HG03469 (cell line): ENCODE results near the gene ESRRA.

Source experiments
- ATAC-seq: cut with Tn5 transposase; IDR thresholded peaks from one replicate; pipeline ENCODE4 v1.9.1; 2021; ENCODE audit warnings: mild to moderate bottlenecking, moderate library complexity, moderate number of reproducible peaks; ENCODE audit not compliant: unreplicated experiment

ESRRA gene

DNA sequence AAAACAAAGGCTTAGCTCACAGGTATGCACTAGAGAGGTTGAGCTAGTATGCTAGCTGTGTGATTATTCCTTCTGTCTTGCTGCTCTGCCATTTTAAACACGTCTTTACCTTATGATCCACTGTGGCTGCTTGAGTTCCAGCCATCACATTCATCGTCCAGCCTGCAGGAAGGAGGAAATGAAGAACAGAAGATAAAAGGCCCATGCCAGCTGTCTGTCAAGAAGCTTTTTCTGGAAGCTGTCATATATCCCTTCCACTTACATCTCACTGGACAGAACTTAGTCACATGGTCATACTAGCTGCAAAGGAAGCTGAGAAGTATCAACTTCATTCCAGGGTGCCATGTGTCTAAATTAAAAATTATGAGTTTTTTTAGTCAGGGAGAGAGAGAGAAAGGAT, 22.1 kb downstream of the ESRRA start:
- no peak for ATAC-seq

DNA sequence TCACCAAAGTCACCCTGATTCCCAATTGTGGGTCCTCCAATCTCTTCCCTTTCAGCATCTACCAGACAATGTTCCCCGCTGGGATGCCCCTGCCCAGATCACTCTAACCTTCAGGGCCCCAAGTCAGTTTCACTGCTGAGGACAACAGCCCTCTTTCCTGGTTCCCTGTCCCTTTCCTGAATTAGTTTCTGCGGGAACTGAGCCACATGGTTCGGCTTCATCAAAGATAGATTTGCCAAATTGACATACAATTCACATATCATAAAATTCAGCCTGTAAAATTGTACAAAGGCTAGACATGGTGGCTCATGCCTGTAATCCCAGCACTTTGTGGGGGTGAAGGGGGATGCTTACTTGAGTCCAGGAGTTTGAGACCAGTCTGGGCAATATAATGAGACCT, 22.7 kb downstream of the ESRRA start:
- ATAC-seq: no peak

DNA sequence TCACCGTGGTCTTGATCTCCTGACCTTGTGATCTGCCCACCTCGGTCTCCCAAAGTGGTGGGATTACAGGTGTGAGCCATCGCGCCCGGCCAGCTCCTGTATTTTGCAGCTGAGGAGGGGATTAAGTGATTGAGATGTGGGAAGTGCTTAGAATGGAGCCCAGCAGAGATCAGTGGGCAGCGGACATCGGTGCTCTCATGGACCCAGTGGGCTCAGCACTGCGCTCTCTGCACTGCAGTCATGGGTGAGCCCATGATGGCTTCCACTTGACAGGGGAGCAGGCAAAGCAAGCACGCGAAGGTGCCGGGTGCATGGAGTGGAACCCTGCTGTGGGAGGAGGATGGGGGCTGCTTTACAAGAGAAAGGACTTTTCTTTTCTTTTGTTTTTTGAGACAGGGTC, 25.6 kb downstream of the ESRRA start:
- no peak for ATAC-seq

DNA sequence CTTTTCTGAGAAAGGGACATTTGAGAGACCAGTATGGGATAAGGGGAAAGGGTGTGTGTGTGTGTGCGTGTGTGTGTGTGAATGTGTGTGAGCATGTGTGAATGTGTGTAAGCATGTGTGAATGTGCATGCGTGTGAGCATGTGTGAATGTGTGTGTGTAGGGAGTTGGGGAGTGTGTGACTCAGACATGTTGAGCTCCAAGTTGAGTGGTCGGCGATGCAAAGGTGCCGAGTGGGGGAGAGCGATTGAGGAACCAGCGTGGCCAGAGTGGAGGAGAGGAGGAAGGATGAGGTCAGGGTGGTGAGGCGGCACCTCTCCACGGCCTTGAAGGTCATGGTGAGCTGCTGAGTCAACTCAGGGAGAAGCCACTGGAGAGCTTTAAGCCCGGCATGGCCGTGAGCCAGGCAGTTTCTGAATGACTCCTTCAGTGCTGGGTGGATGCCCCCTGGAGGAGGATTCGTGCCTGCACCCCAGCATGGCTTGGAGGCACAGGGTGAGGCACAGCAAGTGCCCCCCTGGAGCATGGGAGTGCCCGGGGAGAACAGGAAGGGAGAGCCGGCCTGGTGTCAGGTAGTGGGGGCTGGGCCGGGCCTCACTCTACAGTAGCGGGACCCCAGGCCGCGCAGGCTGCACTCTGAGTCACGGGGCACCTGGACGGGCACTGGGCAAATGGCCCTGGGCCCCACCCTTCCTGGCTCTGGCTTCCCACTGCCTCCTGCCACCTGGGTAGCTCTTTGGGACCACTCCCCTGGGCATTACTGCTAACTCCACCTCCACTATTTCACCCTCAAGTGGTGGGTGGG, 26.4 kb downstream of the ESRRA start:
- ATAC-seq: no peak

DNA sequence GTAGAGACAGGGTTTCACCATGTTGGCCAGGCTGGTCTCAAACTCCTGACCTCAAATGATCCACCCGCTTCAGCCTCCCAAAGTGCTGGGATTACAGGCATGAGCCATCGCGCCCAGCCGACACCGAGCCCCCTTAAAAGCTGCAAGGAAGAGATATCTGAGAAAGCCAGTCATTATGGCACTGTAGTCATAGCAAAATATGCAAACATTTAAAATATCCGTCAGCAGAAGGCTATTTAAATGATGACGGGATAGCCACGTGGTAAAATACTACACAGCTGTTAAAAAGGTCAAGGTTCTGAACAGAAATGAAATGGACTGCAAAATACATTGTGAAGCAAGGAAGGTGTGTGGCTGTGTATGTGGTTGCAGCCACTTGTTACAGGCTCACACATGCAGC, 28.2 kb downstream of the ESRRA start:
- no peak for ATAC-seq

DNA sequence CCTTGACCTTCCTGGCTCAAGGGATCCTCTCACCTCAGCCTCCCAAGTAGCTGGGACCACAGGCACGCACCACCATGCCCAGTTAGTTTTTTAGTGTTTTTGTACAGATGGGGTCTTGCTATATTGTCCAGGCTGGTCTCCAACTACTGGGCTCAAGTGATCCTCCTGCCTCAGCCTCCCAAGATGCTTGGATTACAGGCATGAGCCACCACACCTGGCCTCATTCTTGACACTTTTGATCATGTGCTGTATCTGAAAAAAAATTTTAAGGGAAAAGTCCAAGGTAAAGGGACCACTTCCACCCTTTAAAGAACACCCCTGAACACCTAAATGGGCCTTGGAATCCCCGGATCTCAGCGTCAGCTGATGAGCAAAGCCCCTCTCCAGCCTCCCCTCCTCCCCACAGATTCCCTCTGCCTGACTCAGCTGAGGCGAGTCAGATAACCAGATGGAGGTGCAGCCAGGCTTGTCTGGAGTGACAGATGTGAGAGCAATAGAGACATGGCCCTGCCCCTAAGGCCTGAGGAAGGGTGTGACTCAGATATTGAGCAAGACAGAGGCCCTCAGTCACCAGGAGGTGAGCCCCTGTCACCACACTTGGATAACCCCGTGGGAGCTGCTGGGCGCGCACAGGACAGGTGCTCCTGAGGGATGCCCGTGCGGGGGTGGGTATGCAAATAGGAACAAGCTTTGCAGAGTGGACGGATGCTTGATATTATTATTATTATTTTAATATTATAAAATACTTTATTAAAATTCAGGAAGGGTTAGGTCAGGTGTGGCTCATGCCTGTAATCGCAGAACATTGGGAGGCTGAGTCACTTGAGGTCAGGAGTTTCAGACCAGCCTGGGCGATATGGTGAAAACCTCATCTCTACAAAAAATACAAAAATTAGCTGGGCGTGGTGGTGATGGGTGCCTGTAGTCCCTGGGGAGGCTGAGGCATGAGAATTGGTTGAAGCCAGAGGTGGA, 29.7 kb downstream of the ESRRA start:
- ATAC-seq: peak; percentile 59

DNA sequence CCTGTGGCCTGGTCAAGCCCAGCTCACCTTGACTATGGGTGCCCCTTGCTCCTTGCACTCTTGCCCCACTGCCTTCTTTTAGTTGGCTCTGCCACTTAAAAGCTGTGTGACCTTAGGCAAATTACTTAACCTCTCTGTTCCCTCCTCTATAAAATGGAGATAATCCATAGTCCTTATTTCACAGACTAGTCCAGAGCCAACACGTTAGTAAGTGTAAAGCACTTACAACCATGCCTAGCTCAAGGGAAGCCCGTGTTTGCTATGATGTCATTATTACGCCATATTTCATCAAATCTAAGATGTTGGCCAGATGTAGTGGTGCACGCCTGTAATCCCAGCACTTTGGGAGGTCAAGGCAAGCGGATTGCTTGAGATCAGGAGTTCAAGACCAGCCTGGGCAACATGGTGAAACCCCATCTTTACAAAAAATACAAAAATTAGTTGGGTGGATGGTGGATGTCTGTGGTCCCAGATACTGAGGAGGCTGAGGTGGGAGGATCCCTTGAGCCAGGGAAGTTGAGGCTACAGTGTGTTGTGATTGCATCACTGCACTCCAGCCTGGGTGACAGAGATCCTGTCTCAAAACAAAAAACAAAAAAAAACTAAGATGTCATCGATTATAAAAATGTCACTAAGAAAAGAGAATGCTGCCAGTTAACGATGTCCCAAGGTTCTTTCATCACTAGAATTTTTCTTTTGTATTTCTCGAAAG, 32.4 kb downstream of the ESRRA start:
- ATAC-seq: no peak

DNA sequence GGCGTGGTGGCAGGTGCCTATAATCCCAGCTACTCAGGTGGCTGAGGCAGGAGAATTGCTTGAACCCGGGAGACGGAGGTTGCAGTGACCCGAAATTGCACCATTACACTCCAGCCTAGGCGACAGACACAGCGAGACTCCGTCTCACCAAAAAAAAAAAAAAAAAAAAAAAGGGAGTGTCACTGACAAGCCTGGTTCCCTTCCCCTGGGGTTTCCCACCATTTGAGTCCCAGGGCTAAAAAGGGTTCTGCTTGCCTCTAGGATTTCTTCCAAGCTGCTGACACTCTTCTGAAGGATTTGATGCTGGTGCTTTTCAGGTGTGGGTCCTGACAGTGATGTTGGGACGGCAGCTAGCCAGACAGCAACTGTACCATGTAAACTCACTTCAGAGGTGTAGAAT, 33.4 kb downstream of the ESRRA start:
- no peak for ATAC-seq

DNA sequence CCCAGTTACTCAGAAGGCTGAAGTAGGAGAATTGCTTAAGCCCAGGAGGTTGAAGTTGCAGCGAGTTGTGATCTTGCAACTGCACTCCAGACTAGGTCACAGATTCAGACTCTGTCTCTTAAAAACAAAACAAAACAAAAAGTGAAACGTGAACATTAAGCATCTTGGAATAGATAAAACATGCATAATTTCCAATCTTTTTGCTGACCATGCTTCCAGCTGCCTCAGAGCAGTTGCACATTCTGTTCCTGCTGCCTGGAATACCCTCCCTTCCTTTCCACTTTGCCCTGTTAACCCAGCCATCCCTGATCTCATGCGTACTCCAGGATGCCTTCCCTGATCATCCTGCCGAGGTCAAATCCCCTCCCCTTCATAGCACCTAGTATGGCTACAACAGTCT, 34.0 kb downstream of the ESRRA start:
- no peak for ATAC-seq

DNA sequence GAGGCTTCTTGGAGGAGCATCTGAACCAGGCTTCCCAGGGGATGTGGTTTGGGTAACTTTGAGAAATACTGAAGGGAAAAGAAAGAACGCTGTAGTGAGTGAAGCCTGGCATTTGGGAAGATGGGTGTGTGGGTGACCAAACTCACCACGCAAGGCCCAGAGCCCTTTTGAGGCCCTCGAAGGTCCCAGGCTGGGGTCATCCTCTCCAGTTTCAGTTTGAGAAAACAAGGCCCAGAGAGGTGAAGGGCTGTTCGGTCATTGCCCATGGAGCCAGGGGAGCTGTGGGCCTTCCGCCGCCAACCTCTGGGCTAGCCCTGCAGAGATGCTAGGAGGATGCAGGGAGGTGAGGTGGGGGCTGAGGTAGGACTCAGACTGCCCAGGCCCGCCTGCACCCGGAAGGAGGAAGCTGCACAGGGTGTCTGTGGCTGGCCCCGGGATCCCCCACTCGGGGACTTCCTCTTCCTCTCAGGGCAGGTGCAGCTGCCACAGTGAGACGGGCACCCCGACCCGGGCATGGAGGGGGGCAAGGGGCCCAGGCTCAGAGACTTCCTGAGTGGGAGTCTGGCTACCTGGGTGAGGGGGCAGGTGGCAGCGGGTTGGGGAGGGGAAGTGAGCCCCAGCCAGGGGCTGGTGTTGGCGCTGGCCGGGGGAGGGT, 34.6 kb downstream of the ESRRA start, which contains the start of gene CCDC88B:
Gene CCDC88B, plus strand, starts transcription at position 451 of the 655 bp plus-strand sequence. Its CDS starts 63 bp downstream, at position 514.
- peak; percentile 38 for ATAC-seq

DNA sequence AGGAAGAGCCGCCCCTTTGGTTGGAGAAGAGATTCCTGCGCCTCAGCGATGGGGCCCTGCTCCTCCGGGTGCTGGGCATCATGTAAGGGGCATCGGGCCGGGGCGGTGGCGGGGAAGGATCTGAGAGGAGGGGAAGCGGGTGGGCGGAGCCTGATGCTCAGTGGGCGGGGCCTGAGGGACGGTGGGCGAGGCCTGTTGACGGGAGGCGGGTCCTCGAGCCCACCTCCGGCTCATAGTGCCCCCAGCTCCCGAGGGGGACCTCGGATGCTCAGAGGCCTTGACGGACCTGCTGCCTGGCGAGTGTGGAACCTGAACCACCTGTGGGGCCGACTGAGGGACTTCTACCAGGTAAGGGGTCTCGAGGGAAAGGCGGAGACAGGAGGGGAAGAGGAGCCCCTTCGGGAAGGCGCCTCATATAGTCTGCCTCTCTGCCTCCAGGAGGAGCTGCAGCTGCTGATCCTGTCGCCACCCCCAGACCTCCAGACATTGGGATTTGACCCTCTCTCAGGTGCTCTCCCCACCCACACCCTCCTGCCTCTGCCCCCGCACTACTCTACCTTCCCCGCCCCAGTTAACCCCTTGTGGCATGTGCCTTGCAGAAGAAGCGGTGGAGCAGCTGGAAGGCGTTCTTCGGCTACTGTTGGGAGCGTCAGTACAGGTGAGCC, 35.5 kb downstream of the ESRRA start:
- no peak for ATAC-seq

DNA sequence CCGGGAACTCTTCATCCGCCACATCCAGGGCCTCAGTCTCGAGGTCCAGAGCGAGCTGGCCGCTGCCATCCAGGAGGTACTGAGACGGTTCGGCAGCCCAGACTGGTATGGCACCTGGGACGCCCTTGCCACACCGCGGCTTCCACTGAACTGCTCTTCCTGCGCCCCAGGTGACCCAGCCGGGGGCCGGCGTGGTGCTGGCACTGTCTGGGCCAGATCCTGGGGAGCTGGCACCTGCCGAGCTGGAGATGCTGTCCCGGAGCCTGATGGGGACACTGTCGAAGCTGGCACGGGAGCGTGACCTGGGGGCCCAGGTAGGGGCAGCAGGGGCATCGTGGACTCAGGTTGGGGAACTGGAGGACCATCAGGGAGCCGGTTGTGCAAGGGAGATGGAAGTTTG, 36.1 kb downstream of the ESRRA start:
- ATAC-seq: no peak

DNA sequence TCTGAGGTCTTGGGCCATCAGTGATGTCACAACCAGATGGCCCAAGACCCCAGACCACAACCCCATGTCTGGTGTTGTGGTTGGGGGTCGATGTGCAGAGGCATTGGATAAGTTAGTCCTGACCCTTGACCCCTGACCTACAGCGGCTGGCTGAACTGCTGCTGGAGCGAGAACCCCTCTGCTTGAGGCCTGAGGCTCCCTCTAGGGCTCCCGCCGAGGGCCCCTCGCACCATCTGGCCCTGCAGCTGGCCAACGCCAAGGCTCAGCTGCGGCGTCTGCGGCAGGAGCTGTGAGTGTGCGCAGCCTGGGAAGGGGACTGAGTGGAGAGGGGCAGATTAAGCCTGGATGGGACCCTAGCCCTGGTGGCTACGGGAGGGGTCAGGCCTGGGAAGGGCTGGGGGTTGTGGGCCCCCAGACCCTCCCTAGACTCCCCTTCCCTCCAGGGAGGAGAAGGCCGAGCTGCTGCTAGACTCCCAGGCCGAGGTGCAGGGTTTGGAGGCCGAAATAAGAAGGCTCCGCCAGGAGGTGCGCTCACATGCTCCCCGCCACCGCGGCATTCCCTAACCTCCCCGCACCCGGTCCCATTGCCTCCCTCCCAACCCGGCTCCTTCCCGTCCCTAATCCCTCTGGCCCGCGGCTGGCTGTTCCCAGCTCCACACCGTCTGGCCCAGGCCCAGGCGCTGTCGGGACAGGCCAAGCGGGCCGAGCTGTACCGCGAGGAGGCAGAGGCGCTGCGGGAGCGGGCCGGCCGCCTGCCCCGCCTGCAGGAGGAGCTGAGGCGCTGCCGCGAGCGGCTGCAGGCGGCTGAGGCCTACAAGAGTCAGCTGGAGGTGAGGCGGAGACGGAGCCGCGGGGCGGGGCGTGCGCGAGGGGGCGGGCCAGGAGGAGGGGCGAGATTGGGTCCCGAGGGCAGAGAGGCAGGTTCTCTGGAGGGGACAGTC, 36.8 kb downstream of the ESRRA start:
- no peak for ATAC-seq

DNA sequence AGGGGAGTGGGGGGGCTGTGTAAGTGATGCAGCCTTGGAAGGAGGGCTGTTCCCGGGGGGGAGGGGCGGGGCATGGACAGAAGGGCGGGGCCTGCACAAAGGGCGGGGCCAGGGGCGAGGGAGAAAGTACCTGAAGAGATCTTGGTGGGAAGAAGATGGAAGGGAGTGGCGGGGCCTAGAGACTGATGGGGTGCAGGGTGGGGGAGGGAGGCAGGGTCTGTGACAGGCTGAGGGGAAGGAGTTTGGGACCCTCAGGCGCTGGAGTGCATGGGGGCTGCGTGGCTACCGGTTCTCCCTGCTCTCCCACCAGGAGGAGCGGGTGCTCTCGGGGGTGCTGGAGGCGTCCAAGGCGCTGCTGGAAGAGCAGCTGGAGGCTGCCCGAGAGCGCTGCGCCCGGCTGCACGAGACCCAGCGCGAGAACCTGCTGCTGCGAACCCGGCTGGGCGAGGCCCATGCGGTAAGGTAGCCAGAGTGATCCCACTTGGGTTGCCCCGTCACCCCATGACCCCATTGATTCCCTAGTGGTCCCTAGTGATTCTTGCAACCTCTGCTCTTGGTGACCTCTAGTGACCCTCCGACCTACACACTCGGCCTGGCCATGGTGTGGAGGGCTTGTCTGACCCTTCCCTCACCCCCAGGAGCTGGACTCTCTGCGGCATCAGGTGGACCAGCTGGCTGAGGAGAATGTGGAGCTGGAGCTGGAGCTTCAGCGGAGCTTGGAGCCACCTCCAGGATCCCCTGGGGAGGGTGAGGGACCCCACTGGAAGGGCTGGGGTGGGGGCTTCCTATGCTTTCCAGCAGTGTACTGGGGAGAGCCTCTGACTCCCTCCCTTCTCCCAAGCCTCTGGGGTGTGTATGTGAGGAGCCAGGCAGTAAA, 37.8 kb downstream of the ESRRA start:
- no peak for ATAC-seq

DNA sequence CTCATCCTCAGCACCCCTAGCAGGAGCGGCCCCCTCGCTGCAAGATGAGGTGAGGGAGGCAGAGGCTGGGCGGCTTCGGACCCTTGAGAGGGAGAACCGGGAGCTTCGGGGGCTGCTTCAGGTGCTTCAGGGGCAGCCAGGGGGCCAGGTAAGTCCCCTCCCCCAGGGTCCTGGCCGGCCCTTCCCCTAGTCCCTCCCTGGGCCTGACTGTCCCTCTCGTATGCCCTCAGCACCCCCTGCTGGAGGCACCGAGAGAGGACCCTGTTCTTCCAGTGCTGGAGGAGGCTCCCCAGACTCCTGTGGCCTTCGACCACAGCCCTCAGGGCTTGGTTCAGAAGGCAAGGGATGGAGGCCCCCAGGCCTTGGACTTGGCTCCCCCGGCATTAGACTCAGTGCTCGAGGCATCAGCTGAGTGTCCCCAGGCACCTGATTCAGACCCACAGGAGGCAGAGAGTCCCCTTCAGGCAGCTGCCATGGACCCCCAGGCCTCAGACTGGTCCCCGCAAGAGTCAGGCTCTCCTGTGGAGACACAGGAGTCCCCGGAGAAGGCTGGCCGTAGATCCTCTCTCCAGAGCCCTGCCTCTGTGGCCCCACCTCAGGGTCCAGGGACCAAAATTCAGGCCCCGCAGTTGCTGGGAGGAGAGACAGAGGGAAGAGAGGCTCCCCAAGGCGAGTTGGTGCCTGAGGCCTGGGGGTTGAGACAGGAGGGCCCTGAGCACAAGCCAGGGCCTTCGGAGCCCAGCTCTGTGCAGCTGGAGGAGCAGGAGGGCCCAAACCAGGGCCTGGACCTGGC, 38.6 kb downstream of the ESRRA start:
- no peak for ATAC-seq

DNA sequence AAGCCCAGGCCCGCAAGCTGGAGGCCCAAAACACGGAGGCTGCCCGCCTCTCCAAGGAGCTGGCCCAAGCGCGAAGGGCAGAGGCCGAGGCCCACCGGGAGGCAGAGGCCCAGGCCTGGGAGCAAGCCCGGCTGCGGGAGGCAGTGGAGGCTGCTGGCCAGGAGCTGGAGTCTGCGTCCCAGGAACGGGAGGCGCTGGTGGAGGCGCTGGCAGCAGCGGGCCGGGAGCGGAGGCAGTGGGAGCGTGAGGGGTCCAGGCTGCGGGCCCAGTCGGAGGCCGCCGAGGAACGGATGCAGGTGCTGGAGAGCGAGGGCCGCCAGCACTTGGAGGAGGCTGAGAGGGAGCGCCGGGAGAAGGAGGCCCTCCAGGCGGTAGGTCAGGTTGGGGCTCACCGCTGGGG, 39.5 kb downstream of the ESRRA start:
- ATAC-seq: no peak

DNA sequence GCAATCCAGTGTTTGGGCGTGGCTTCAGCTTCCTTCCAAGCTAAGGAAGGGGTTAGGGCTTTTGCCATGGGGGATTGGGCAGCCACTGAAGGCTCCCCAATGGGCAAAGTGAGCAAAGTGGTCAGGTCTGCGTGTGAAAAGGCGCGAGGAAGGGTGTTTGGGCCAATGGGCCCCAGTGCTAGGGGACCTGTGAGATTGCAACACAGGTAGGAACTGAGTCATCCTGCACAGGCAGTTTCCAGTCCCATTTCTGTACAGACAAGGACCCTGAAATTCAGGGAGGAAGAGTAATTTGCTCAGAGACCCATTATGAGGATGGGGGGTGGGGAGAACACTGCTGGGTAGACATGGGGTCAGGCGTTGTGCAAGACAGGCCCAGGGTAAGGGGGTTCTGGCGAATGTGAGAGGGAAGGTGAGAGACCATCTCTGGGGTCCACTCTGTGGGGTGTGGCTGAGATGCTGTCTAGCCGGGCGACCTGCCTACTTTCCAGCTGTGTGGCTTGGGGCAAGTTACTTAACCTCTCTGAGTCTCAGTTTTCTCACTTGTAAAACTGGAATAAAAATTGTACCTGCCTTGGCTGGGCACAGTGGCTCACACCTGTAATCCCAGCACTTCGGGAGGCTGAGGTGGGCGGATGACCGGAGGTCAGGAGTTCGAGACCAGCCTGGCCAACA, 42.0 kb downstream of the ESRRA start:
- ATAC-seq: no peak
